ENCODE results near the gene PPA1. TPM values are rescaled to one million over a fixed set of nuclear protein-coding genes. Genes with fewer than 3 reads are reported as not detected.
A peak's percentile ranks its signal among the peaks of the same experiment; 100 is the strongest.

PPA1 gene
- total and polyA plus RNA-seq, 2 donors (not counting 1 experiment from before 2014, with no cell fraction given): 28.6 to 40.6 TPM

GRCh38 chr10:70268376-70268775, 35.1 kb upstream of the PPA1 start:
- TF ChIP-seq EZH2 (IDR thresholded peaks at IDR 0.05; ENCODE audit: borderline replicate concordance, insufficient read depth, low read depth, low read length, poor library complexity, severe bottlenecking) (no peak), CTCF (IDR thresholded peaks at IDR 0.05) (no peak)
- 95% methylated on average over 2 of the region's 4 CpGs for WGBS (ENCODE audit: insufficient coverage)
- H3K36me3 ChIP-seq (replicated peaks in 1 of 2; ENCODE audit: control extremely low read depth in 1 of 2, control insufficient read depth in 1 of 2, extremely low read depth in 1 of 2, insufficient read depth in 2 of 2, low read length in 1 of 2): no peaks in the 10 kb centered on the region
- no peaks in the 10 kb centered on the region for H3K79me2 ChIP-seq (ENCODE audit: control insufficient read depth, insufficient read depth, low read length)
- ChIA-PET POLR2A (no interaction called here), CTCF (interaction anchor here (1.1 to 16.5 kb wide), 4 partner anchors 8 to 134 kb away, joined by 3 to 185 read pairs (median 11); no protein-coding TSS in a partner anchor)
- DNase-seq (no peak), ATAC-seq (ENCODE audit: low read depth) (no peak)
- H3K9ac ChIP-seq (ENCODE audit: low read length): no peak overlapping the region
- H3K27me3 ChIP-seq (replicated peaks in 1 of 4; ENCODE audit: control extremely low read depth in 1 of 4, control insufficient read depth in 3 of 4, insufficient read depth in 4 of 4, low read length in 3 of 4): peaks cover 0 to 2% (median 0%) of the 10 kb centered on the region in 4 experiments
- no peak overlapping the region for H3K4me3 ChIP-seq (ENCODE audit: control extremely low read depth in 1 of 5, extremely low read depth in 1 of 5, insufficient read depth in 1 of 5, low read depth in 2 of 5, low read length in 4 of 5)
- no peak overlapping the region for H2AFZ ChIP-seq (ENCODE audit: insufficient read depth, low read depth, low read length, poor library complexity, severe bottlenecking)
- intact Hi-C loops (cut with micrococcal nuclease): loop anchor here (5.0 kb wide), 1 partner anchor 46 kb away; no protein-coding TSS in a partner anchor
- Mint-ChIP-seq H3K4me1 (peaks cover 13% of the 10 kb centered on the region), H3K9me3 (ENCODE audit: insufficient read depth) (no peaks in the 10 kb centered on the region), H3K27ac (no peak overlapping the region), H3K4me3 (no peak overlapping the region), H3K27me3 (peaks cover 18% of the 10 kb centered on the region)
- H3K4me1 ChIP-seq (ENCODE audit: control insufficient read depth in 2 of 2, insufficient read depth in 2 of 2, low read length in 2 of 2): peaks cover 6 to 11% of the 10 kb centered on the region in 2 donors
- H3K9me3 ChIP-seq (ENCODE audit: control extremely low read depth in 1 of 3, control insufficient read depth in 2 of 3, insufficient read depth in 1 of 3, low read length in 2 of 3): no peaks in the 10 kb centered on the region
- no peak overlapping the region for H3K4me2 ChIP-seq (replicated peaks; ENCODE audit: low read depth, low read length, poor library complexity, severe bottlenecking)
- H4K20me1 ChIP-seq (ENCODE audit: control insufficient read depth, insufficient read depth, low read length, poor library complexity, severe bottlenecking): no peaks in the 10 kb centered on the region
- H3K27ac ChIP-seq (ENCODE audit: low read length in 2 of 2): no peak overlapping the region

- H2AFZ ChIP-seq (ENCODE audit: insufficient read depth, low read depth, low read length, poor library complexity, severe bottlenecking): no peak overlapping the region
- DNase-seq: no peak
- POLR2A ChIA-PET: no interaction called here
These were observed 34.1 kb upstream of the PPA1 start for GRCh38 chr10:70267161-70267933.

More at GRCh38 chr10:70267161-70267933, 34.1 kb upstream of the PPA1 start:
- Mint-ChIP-seq H3K27me3 (peaks cover 22% of the 10 kb centered on the region), H3K4me3 (no peak overlapping the region), H3K27ac (no peak overlapping the region), H3K9me3 (ENCODE audit: insufficient read depth) (peaks cover 2% of the 10 kb centered on the region), H3K4me1 (peaks cover 3% of the 10 kb centered on the region)
- Histone ChIP-seq H3K27me3 (replicated peaks in 1 of 4; ENCODE audit: control extremely low read depth in 1 of 4, control insufficient read depth in 3 of 4, insufficient read depth in 4 of 4, low read length in 3 of 4) (peaks cover 0 to 2% (median 0%) of the 10 kb centered on the region in 4 experiments), H3K4me1 (ENCODE audit: control insufficient read depth in 2 of 2, insufficient read depth in 2 of 2, low read length in 2 of 2) (peaks cover 0 to 1% of the 10 kb centered on the region in 2 donors), H3K36me3 (replicated peaks in 1 of 2; ENCODE audit: control extremely low read depth in 1 of 2, control insufficient read depth in 1 of 2, extremely low read depth in 1 of 2, insufficient read depth in 2 of 2, low read length in 1 of 2) (no peaks in the 10 kb centered on the region), H3K4me2 (replicated peaks; ENCODE audit: low read depth, low read length, poor library complexity, severe bottlenecking) (no peak overlapping the region), H3K27ac (ENCODE audit: low read length in 2 of 2) (no peak overlapping the region), H3K4me3 (ENCODE audit: control extremely low read depth in 1 of 5, extremely low read depth in 1 of 5, insufficient read depth in 1 of 5, low read depth in 2 of 5, low read length in 4 of 5) (no peak overlapping the region), H3K9me3 (ENCODE audit: control extremely low read depth in 1 of 3, control insufficient read depth in 2 of 3, insufficient read depth in 1 of 3, low read length in 2 of 3) (no peaks in the 10 kb centered on the region), H3K79me2 (ENCODE audit: control insufficient read depth, insufficient read depth, low read length) (no peaks in the 10 kb centered on the region), H3K9ac (ENCODE audit: low read length) (no peak overlapping the region), H4K20me1 (ENCODE audit: control insufficient read depth, insufficient read depth, low read length, poor library complexity, severe bottlenecking) (no peaks in the 10 kb centered on the region)
- peak; percentile 34 for TF ChIP-seq CTCF (IDR thresholded peaks at IDR 0.05)
- TF ChIP-seq EZH2 (IDR thresholded peaks at IDR 0.05; ENCODE audit: borderline replicate concordance, insufficient read depth, low read depth, low read length, poor library complexity, severe bottlenecking): no peak
- intact Hi-C loops (cut with micrococcal nuclease): loop anchor here (5.0 kb wide), 1 partner anchor 45 kb away; no protein-coding TSS in a partner anchor
- no peak for ATAC-seq (ENCODE audit: low read depth)
- CTCF ChIA-PET: interaction anchor here (1.1 to 16.5 kb wide), 5 partner anchors 9 to 135 kb away, joined by 3 to 185 read pairs (median 5); no protein-coding TSS in a partner anchor
- WGBS (ENCODE audit: insufficient coverage): 71% methylated on average over 3 of the region's 9 CpGs

All from B cell (primary cell).